Stimulated activated CD4-positive, alpha-beta T cell treated with anti-CD3 and anti-CD28 coated beads, Interleukin-4, amount 100 ng/mL, for 48 hours (primary cell): ENCODE data around the gene FXYD2.
"Not testable (repeated sequence)": the region's sequence is repeated elsewhere in the genome, so short reads cannot be mapped to it uniquely, and the experiment has no call there.

Experiments
- DNase-seq, 2 donors: peaks; one replicate each; pipeline ENCODE4 v3.0.0-alpha.2; 2020; ENCODE audit warnings: low read depth in 2 of 2

Gene FXYD2

DNA sequence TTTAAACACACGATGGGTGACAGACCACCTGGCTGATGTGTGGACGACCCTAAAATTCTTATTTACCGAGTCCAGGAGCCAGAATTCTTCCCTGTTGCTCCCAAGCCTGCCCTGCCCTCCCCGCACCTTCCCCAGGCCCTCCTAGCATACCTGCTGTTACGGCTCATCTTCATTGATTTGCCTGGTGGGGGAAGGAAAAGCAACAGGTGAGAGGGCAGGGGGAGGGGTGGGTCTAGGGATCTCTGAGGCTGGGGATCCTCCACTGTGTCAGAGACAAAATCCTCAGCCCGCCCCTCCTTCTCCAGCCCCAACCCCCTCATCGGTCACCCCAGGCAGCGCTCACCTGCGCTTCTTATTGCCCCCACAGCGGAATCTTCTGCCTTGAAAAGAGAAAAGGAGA, 4.0 kb downstream of the FXYD2 start:
- DNase-seq: no peak

DNA sequence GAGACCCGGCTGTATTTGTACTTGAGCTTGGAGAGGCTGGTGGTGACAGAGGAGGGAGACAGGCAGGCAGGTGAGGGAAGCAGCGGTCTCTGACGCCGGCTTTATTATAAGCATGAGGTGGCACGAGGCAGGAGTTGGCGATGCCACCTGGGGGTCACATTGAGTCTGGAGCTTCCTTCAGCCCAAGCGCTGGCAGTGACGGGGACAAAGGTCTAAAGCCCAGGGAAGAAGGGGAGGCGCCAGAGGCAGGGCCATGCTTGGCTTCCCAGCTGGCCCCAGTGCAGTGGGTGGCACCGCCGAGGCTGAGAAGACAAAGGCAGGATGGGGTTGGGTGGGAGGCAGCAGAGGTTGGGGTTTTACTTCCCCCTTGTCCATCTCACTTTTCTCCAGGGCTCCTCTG, 4.5 kb downstream of the FXYD2 start:
- no peak for DNase-seq

DNA sequence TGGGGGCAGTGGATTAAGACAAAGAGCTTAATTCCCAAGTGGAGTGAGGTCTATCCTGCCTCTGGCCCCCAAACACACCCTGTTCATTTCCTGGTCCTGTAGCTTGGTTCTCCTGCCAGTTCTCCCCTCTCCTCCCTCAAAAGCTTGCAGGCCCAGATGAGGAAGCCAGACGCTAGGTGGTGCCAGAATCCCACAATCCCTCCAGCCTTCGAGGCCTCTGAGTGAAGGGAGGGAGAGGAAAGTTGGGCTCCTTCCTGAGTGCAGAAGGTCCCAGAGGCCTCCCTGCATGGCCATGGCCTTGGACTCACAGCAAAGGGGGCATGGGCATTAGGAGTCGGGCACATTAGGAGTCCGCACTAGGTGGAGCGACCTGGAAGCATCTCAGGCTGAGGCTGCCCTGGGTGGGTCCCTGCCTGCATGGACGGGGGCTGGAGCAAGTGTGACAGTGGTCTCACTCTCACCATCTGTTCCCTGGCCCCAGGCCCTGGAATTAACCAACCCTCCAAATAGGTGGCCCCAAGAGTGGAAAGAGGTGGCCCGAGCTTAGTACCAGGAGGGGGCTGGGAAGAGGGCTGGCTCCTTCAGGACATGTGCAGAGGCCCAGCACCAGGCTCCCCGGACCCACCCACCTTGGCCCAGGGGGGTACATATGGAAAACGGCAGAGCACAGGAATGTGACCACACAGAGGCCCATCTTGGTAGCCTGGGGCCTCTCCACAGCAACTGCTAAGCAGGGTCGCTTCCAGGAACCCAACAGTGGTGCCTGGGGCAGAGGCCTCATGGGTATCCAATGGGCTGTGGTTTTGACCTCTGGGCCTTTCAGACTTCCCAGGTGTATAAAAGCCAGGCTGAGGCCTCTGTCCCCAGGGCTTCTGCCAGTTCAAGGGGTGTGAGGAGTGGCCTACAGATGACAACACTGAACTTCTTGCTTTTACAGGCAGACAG, 5.2 kb downstream of the FXYD2 start:
- DNase-seq: no peak

DNA sequence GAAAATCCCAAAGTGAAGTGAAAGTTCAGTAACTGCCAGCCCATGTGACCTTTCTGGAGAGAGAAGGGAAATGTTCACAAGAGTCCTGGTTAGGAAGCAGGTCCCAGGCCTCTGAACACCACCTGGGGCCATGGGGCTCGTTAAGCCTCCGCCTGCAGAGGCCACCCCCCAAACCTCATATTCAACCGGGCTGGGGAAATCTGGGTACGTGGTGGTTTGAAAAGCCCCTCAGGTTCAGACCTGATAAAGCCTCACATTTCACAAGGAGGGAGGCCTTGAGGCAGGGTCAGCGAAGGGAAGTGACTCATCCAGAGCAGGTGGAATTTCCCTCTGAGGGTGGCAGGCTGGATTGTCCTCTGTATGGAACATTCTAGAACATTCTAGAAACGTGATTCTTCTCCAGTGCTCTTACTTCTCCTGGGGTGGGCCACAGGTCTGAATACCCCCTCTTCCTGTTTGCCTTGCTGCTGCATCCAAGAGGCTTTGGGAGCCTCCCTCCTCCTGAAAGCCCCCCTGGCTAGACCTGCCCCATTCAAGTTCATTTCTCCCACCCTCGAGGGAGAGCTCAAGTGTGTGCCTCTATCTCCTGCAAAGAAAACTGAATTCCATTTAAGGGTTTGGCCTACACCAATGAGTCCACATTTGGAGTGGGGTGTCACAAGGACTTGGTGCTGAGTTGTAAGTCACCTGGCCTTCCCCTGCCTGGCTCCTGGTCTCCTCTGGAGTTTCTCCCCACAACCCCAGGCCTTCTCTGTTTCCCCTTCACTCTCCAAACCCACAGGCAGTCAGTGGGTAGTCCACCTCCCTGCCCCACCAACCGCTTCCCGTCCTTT, 6.3 kb downstream of the FXYD2 start:
- DNase-seq: peak in 1 of 2 donors; percentile 34

DNA sequence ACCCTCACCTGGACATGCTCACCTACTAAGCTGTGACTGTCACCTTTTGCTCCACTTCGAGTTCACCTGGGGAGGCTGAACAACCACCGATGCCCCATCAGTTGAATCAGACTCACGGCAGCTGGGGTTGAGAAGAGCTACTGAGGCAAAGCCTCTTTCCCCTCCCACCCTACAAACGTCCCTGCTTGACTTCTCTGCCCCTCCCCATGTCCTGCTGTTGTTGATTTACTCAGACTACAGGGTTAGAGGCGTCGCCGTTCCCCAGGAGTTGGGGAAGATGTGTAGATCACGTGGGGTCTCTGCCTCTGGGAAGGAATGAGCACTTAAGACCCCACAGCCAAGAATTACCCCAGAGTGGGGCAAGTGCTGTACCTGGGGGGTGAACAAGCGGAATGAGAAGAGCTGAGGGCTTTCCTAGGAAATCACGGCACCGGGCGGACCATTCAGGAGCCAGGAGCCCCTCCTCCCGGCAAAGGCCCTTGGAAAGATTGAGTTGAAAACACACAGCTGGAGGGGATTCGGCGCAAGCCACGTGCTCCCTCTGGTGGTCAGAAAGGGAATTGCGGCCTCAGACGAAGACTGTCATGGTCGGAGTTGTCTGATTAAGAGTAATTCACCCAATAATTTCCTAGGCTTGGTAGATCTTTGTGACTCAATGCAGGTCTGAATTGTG, 7.0 kb downstream of the FXYD2 start:
- DNase-seq: peak; percentile 87 to 93

DNA sequence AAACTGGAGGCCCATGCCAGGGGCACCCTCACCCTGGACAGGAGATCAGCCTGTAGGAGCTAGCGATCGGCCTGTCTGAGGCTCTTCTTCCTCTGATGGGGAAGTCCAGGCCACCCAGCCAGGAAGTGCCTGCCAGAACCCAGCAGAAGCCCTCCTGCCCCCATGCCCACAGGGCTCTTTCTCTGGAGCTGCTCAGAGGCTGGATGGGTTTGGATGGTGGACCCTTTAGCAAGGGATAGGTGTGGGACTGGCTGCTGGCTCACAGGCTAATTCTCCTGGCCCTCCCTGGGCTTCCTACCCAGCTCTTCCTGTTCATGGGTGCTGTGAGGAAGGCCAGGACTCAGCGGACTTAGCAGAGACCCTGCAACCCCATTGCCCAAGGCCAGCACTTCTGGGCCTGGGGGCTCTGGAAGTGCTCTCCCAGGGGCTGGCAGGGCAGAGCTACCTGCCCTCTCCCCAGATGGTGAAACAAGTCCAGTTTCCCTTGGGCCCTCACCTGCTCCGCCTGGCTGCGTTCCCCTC, 7.6 kb downstream of the FXYD2 start:
- DNase-seq: no peak

DNA sequence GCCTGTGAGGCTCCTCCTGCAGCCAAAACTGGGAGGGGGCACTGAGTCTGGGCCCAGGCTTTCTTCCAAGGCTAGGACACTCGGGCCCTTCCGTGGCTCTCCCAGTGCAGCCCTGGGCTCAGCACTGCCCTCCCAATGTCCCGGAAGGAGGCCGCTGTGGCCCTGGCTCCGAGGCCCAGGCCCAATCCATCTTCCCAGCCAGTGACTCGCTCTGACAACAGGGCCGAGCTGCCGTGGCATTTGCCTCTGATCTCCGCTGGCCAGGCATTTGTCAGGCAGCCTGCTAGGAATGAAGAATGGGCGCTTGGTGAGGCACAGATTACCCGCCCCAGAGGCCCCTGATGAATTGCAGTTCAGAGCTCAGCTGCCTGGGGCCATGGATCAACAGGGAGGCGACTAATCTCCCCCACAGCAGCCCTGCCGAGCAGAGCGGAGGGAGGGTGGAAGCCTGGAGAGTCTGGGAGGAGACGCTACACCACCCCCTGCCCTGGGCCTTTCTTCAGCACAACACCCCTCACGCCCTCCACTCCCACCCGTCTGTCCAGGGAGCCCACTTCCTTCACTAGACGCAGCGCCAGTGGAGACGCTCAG, 8.3 kb downstream of the FXYD2 start:
- DNase-seq: no peak

GRCh38 chr11:117815262-117815803, 9.2 kb downstream of the FXYD2 start:
- DNase-seq: peak; percentile 44 to 51

DNA sequence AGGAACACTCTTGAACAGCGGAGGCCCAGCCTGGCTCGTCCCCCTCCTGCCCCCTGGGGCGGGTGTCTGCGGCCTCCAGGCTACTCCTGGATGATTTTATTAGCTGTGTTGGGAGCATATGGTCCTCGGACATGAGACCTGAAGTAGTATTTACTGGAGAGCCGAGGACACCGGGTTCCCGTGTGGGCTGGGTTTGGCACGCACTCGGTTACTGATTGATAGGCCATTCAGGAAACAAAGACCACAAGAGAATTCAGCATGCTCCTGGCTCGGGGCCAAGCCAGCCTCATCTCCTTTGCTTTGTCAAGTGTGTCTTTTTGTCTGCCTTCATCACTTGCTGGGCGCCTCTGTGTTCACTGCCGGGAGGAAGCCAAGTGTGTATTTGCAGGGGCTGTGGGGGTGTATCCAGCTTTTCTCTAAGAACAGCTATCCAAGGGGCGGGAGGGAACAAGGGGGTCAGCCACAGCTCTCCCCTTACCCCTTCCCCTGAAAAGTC, 9.7 kb downstream of the FXYD2 start:
- peak; percentile 65 to 71 for DNase-seq

GRCh38 chr11:117814204-117814765, 10.3 kb downstream of the FXYD2 start:
- no peak for DNase-seq

DNA sequence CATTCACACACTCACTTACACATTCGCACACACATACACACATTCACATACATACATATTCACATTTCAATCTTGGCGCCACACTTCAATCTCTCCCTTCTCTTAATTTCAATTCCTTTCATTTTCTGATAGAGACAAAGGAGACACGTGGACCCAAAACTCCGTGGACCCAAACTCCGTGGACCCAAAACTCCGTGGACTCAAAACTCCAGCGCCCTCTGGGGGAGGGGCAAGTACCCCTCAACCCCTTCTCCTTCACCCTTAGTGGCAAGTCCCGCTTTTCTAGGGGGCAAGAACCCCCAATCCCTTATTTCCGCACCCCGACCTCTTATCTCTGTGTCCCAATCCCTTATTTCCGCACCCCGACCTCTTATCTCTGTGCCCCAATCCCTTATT, 14.5 kb downstream of the FXYD2 start:
- not testable (repeated sequence) for DNase-seq

GRCh38 chr11:117809236-117810055, 15.1 kb downstream of the FXYD2 start:
- peak; percentile 46 to 55 for DNase-seq

DNA sequence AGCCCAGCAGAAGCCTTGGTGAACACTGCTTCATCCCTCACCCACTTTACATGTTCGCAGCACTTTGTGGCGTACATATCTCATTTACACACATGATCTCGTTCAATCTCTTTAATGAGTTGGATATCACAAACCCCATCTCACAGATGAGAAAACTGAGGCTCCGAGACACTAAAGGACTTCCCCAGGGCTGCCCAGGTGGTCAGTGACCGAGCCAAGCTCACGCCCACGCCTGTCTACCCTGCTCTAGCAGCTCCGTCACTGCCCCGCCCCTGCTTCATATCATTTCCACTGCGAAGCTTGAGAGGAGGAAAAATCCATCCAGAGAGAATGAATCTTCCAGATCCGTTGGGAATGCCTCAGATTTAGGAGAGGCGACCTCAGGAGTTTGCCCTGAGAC, 15.8 kb downstream of the FXYD2 start:
- DNase-seq: no peak

- peak; percentile 66 to 82 for DNase-seq
Observed at GRCh38 chr11:117807482-117808327, 16.8 kb downstream of the FXYD2 start.

DNA sequence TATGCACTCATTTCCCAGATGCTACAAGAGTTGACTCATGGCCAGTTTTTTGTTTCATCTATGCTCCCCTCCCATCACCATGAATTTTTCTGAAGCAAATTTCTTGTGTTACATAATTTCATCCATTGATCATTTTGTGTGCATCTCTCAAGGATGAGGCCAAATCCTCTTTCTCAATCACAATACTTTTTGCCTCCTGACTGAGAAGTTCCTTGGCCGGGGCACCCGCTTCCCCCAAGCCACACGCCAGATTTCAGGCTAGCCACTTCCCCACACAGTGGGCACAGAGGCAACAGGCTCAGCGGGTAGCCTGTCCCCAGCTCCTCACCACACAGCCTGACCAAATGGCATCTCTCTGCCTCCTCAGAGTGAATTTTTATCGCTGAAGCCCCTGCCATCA, 17.7 kb downstream of the FXYD2 start:
- no peak for DNase-seq

DNA sequence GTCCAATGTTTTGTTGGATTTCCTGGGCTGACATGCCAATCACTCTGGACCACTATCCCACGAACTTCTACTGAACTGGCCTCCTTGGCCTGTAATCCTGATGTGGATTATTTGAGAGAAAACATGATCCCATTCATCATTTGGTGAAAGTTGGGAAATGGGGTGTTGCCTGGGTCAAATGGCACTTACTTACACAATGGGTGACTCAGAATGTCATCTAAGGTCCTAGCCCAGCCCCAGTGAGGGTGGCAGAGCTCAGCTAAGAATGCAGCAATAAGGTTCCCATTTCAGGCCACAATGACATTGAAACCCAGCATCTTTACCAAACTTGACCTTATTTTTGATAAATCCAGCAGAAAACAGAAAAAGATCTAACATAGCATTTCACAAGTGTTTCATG, 19.5 kb downstream of the FXYD2 start:
- DNase-seq: no peak

DNA sequence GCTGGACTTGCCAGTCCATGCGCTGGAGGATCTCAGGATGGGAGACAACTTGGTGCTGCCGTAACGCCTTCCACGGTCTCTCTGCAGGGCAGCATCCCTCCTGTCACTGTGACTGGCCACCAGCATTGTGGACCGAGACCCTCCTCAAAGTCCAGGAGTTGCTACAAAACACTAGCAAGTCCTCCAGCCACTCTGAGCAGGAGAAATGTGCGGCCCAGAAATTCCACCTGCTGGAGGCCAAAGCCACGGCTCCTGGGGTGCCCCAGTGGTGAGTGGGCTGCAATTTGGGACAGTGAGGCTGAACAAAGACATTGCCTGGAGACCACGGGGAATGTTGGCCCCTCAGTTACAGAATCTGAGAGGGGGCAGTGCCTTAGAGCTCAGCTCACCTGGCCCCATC, 20.6 kb downstream of the FXYD2 start:
- DNase-seq: no peak

DNA sequence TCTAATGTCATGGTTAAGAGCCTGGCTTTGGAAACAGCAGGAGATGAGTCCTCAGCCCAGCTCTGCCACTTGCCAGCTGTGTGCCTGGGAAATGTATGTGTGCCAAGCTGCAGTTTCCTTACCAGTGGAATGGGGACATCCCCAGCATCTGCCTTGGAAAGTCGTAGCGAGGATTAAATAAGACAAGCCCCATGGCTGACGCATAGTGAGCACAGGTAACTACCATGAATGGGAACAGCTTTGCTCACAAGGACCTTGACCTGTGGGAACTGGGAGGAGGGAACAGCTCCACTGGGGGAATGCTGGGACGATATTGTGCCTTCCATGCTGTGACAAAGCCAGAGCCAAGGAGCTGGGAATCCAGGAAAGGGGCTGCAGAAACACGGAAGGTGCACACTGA, 24.9 kb downstream of the FXYD2 start:
- DNase-seq: no peak
